Trophoblast cell (in vitro differentiated cells and primary cell): ENCODE results near the gene ZFAND4. TPM values are rescaled to one million over a fixed set of nuclear protein-coding genes. Genes with fewer than 3 reads are reported as not detected.
"Not testable (repeated sequence)": the region's sequence is repeated elsewhere in the genome, so short reads cannot be mapped to it uniquely, and the experiment has no call there.

ENCODE experiments used
- DNase-seq, 2 donors: peaks; one replicate each; pipeline ENCODE4 v3.0.0-alpha.2; 2016
- H2AFZ ChIP-seq: 2 replicates; pipeline ENCODE4 v1.6.1; 2013; ENCODE audit warnings: low read length, moderate library complexity, mild to moderate bottlenecking; ENCODE audit not compliant: insufficient read depth, poor library complexity
- H2AK5ac ChIP-seq: 2 replicates; pipeline ENCODE4 v1.6.1; 2013; ENCODE audit warnings: mild to moderate bottlenecking, low read length
- H2BK120ac ChIP-seq: 2 replicates; pipeline ENCODE4 v1.6.1; 2013; ENCODE audit warnings: low read length, mild to moderate bottlenecking, moderate library complexity; ENCODE audit not compliant: insufficient read depth, poor library complexity
- H2BK12ac ChIP-seq: 2 replicates; pipeline ENCODE4 v1.6.1; 2013; ENCODE audit warnings: mild to moderate bottlenecking, low read length, moderate library complexity
- H2BK5ac ChIP-seq: 2 replicates; pipeline ENCODE4 v1.6.1; 2013; ENCODE audit warnings: low read length, low read depth, moderate library complexity, mild to moderate bottlenecking; ENCODE audit not compliant: poor library complexity
- H3K14ac ChIP-seq: 2 replicates; pipeline ENCODE4 v1.6.1; 2013; ENCODE audit warnings: mild to moderate bottlenecking, low read length
- H3K18ac ChIP-seq: 2 replicates; pipeline ENCODE4 v1.6.1; 2013; ENCODE audit warnings: mild to moderate bottlenecking, low read length
- H3K23ac ChIP-seq: 2 replicates; pipeline ENCODE4 v1.6.1; 2013; ENCODE audit warnings: low read length
- H3K27ac ChIP-seq: 2 replicates; pipeline ENCODE4 v1.5.1; 2013; ENCODE audit warnings: low read depth, mild to moderate bottlenecking, inconsistent platforms, low read length, moderate library complexity
- H3K27me3 ChIP-seq: 2 replicates; pipeline ENCODE4 v1.6.1; 2013; ENCODE audit warnings: inconsistent platforms, mild to moderate bottlenecking, low read length, moderate library complexity; ENCODE audit not compliant: insufficient read depth
- H3K36me3 ChIP-seq, 2 experiments: 1 replicate in 1 of 2; 2 replicates in 1 of 2; pipeline ENCODE4 v1.6.1; 2013; ENCODE audit warnings: low read length in 2 of 2, mild to moderate bottlenecking in 2 of 2, moderate library complexity in 1 of 2; ENCODE audit not compliant: insufficient read depth in 2 of 2, control insufficient read depth in 1 of 2
- H3K4ac ChIP-seq: 2 replicates; pipeline ENCODE4 v1.6.1; 2013; ENCODE audit warnings: low read depth, mild to moderate bottlenecking, low read length, moderate library complexity
- H3K4me1 ChIP-seq, 2 experiments: 1 replicate in 1 of 2; 2 replicates in 1 of 2; pipeline ENCODE4 v1.6.1; 2013; ENCODE audit warnings: low read length in 2 of 2, mild to moderate bottlenecking in 2 of 2, moderate library complexity in 1 of 2; ENCODE audit not compliant: insufficient read depth in 2 of 2, control insufficient read depth in 1 of 2
- H3K4me2 ChIP-seq: 2 replicates; pipeline ENCODE4 v1.6.1; 2013; ENCODE audit warnings: inconsistent platforms, mild to moderate bottlenecking, low read length, moderate library complexity
- H3K4me3 ChIP-seq: 2 replicates; pipeline ENCODE4 v1.5.1; 2013; ENCODE audit warnings: mild to moderate bottlenecking, low read depth, low read length, inconsistent platforms
- H3K79me1 ChIP-seq: one replicate; pipeline ENCODE4 v1.6.1; 2013; ENCODE audit warnings: low read length
- H3K79me2 ChIP-seq: 2 replicates; pipeline ENCODE4 v1.6.1; 2013; ENCODE audit warnings: low read length, mild to moderate bottlenecking; ENCODE audit not compliant: control insufficient read depth, insufficient read depth, poor library complexity
- H3K9ac ChIP-seq: 2 replicates; pipeline ENCODE4 v1.6.1; 2013; ENCODE audit warnings: mild to moderate bottlenecking, low read length
- H3K9me3 ChIP-seq: 2 replicates; pipeline ENCODE4 v1.6.1; 2013; ENCODE audit warnings: low read depth, mild to moderate bottlenecking, control low read depth, inconsistent platforms, low read length; ENCODE audit not compliant: insufficient read depth
- H4K12ac ChIP-seq: 2 replicates; pipeline ENCODE4 v1.6.1; 2013; ENCODE audit warnings: low read depth, mild to moderate bottlenecking, low read length, moderate library complexity
- H4K8ac ChIP-seq: 2 replicates; pipeline ENCODE4 v1.6.1; 2013; ENCODE audit warnings: low read depth, mild to moderate bottlenecking, low read length, moderate library complexity
- H4K91ac ChIP-seq: one replicate; pipeline ENCODE4 v1.6.1; 2013; ENCODE audit warnings: low read depth, mild to moderate bottlenecking, low read length, moderate library complexity
- WGBS: extraction: QIAGEN DNeasy Blood & Tissue Kit; methylation state at CpG from one replicate; pipeline ENCODE4 v1.1.7; 2013; ENCODE audit warnings: missing lambda C conversion rate; ENCODE audit not compliant: insufficient read length, insufficient coverage; ENCODE audit errors: extremely low coverage; 5-methylcytosine and 5-hydroxymethylcytosine counted together
- polyA plus RNA-seq: library from polyadenylated mRNA; stranded (reverse); fragments of 200-250 nt; gene quantifications from 2 replicates; pipeline ENCODE4 v1.2.3, GENCODE V29; 2013

ZFAND4 gene
- polyA plus RNA-seq: 1.8 and 2.1 TPM in 2 replicates

GRCh38 chr10:45672181-45673073, at the start of gene ZFAND4:
Gene ZFAND4, minus strand, starts transcription at chr10:45672772. Its CDS starts 9,047 bp downstream, at chr10:45663725.
- H3K4ac ChIP-seq: no peak within 1 kb of the TSS
- peaks cover 3% of the 10 kb centered on the region for H3K79me2 ChIP-seq
- no peak within 1 kb of the TSS for H3K18ac ChIP-seq
- peaks cover 8% of the 10 kb centered on the region for H3K79me1 ChIP-seq
- no peaks in the 10 kb centered on the region for H3K27me3 ChIP-seq
- H3K36me3 ChIP-seq: no peaks in the 10 kb centered on the region
- peak within 1 kb of the TSS; percentile 97 for H2AFZ ChIP-seq
- peak within 1 kb of the TSS; percentile 86 for H3K4me3 ChIP-seq
- H3K14ac ChIP-seq: peak within 1 kb of the TSS; percentile 74
- H3K9me3 ChIP-seq: peaks cover 2% of the 10 kb centered on the region
- peak within 1 kb of the TSS; percentile 60 for H3K9ac ChIP-seq
- H2AK5ac ChIP-seq: no peak within 1 kb of the TSS
- peak within 1 kb of the TSS; percentile 93 for H3K4me2 ChIP-seq
- H3K23ac ChIP-seq: no peak within 1 kb of the TSS
- H2BK5ac ChIP-seq: peak within 1 kb of the TSS; percentile 33
- H3K4me1 ChIP-seq: peaks cover 3 to 4% of the 10 kb centered on the region in 2 experiments
- H2BK12ac ChIP-seq: no peak within 1 kb of the TSS
- peak within 1 kb of the TSS; percentile 63 for H4K12ac ChIP-seq
- peak within 1 kb of the TSS; percentile 77 for H4K8ac ChIP-seq
- DNase-seq: peak; percentile 92 to 94
- peak within 1 kb of the TSS; percentile 28 for H2BK120ac ChIP-seq
- peak within 1 kb of the TSS; percentile 75 for H3K27ac ChIP-seq
- peak within 1 kb of the TSS; percentile 50 for H4K91ac ChIP-seq
- no CpG with 5 or more reads among the region's 96 CpGs for WGBS

GRCh38 chr10:45721503-45721902, 48.9 kb upstream of the ZFAND4 start:
- H2BK120ac ChIP-seq, H3K9me3 ChIP-seq, H2BK5ac ChIP-seq, H2BK12ac ChIP-seq, H4K91ac ChIP-seq, DNase-seq, H3K27ac ChIP-seq, H4K8ac ChIP-seq, H2AK5ac ChIP-seq, H3K4me1 ChIP-seq, H2AFZ ChIP-seq, H3K14ac ChIP-seq, H3K23ac ChIP-seq, H3K18ac ChIP-seq, H4K12ac ChIP-seq, H3K4me3 ChIP-seq, H3K36me3 ChIP-seq, H3K27me3 ChIP-seq, H3K79me2 ChIP-seq, H3K4me2 ChIP-seq, H3K4ac ChIP-seq, H3K79me1 ChIP-seq, H3K9ac ChIP-seq: not testable (repeated sequence)
- no CpG with 5 or more reads among the region's 10 CpGs for WGBS

- not testable (repeated sequence) for H3K79me1 ChIP-seq, H3K4me3 ChIP-seq, H3K9me3 ChIP-seq, H4K91ac ChIP-seq, H3K27ac ChIP-seq, H2BK12ac ChIP-seq, H3K36me3 ChIP-seq, H3K18ac ChIP-seq, H3K79me2 ChIP-seq, H4K8ac ChIP-seq, DNase-seq, H4K12ac ChIP-seq, H3K9ac ChIP-seq, H3K23ac ChIP-seq, H3K4me1 ChIP-seq, H2AFZ ChIP-seq, H3K4me2 ChIP-seq, H3K14ac ChIP-seq, H3K4ac ChIP-seq, H2AK5ac ChIP-seq, H3K27me3 ChIP-seq, H2BK5ac ChIP-seq, H2BK120ac ChIP-seq
- WGBS: no CpG with 5 or more reads among the region's 1 CpG
Measured at GRCh38 chr10:45717642-45718041, 45.1 kb upstream of the ZFAND4 start.

- H3K27me3 ChIP-seq, H3K27ac ChIP-seq, H2BK12ac ChIP-seq, H3K79me2 ChIP-seq, H4K8ac ChIP-seq, H3K4me1 ChIP-seq, H3K79me1 ChIP-seq, H3K4me2 ChIP-seq, DNase-seq, H3K4ac ChIP-seq, H2BK120ac ChIP-seq, H2AK5ac ChIP-seq, H4K91ac ChIP-seq, H3K23ac ChIP-seq, H2AFZ ChIP-seq, H3K9ac ChIP-seq, H4K12ac ChIP-seq, H3K36me3 ChIP-seq, H3K14ac ChIP-seq, H3K18ac ChIP-seq, H3K9me3 ChIP-seq, H2BK5ac ChIP-seq, H3K4me3 ChIP-seq: not testable (repeated sequence)
- WGBS: no CpG with 5 or more reads among the region's 3 CpGs
Measured at GRCh38 chr10:45717053-45717452, 44.5 kb upstream of the ZFAND4 start.
